ENCODE results near the gene COQ8B. TPM values are rescaled to one million over a fixed set of nuclear protein-coding genes. Genes with fewer than 3 reads are reported as not detected.
A peak's percentile ranks its signal among the peaks of the same experiment; 100 is the strongest.

COQ8B gene
- polyA plus RNA-seq, 10 donors, result 15.8 to 22.0 (median 19.0) TPM

DNA sequence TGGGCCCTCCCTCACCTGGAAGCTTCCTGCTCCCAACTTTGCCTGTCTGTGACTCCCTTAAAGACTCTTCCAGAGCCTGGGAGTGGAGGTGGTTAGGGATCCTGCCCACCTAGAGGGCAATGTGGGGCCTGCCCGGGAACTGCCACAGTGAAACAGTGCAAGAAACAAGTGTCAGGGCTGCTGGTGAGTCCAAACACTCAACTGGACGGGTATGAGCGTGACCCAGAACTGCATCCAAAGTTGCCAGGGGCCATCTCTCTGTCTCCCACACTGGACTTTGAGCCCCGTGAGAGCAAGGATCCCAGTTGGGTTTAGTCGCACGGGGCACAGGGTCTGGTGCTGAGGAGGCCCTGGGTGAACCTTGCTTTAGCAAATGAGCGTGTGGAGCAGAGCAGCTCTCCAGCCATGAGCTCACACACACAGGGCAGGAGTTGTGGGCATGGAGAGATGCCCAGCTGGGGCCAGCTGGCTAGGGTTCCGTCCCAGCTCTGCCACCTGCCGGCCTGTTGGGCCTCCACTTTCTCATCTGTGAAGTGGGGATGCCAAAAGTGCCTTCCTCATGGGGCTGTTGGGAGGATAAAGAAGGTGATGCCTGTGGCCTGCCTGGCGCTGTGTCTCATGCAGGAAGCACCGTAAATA, 23.4 kb downstream of the COQ8B start:
- DNase-seq, result no peak

DNA sequence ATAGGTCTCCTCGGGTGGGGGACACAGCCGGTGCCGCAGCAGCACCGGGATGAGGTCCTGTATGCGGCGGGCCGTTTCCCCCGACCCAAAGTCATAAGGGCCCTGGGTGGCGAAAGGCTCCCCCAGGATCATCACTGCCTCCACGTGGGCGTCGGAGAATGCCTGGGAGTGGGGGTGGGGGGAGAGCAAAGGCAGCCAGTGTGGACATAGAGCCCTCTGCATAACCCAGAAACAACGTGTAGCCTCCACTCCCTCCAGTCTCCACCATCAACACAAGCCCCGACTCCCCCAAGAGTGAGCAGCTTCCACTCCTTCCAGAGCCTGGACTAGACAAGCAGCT, 24.5 kb downstream of the COQ8B start:
- DNase-seq, result no peak

DNA sequence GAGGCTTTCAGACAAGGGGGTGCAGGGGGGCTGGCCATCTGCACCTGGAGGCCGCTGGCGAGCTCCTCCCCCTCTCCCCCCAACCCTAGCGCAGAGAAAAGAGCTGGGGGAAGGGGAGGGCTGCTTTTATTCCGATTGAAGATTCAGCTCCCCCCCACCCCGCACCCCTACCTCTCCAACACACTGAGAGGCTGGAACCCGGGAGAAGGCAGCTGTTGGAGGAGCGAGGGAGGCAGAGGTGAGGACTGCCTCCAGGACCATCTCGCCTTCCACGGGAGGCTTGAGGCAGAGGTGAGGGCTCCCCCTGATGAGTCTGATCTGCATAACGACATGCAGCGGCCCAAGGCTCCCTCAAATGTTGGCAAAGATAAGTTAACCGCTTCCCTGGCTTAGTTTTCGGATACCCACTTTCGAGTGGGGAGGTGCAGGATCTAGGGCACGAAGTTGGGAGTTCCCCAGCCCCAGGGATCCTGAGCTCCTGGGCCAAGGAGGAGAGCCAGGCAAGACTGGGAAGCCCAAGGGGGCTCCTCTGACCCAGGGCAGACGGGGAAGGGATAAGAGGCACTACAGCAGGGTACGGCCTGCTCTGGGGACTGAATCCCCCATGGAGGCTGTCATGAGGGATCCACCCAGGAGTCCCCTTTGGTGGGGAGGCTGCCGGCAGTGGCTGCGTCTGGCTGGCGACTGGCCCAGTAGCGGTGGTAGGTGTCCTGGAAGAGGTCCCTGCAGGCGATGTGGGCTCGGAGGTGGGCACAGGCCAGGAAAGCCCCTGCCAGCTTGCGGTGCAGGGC, 25.1 kb downstream of the COQ8B start:
- peak in 1 of 3 donors; percentile 34 for DNase-seq

DNA sequence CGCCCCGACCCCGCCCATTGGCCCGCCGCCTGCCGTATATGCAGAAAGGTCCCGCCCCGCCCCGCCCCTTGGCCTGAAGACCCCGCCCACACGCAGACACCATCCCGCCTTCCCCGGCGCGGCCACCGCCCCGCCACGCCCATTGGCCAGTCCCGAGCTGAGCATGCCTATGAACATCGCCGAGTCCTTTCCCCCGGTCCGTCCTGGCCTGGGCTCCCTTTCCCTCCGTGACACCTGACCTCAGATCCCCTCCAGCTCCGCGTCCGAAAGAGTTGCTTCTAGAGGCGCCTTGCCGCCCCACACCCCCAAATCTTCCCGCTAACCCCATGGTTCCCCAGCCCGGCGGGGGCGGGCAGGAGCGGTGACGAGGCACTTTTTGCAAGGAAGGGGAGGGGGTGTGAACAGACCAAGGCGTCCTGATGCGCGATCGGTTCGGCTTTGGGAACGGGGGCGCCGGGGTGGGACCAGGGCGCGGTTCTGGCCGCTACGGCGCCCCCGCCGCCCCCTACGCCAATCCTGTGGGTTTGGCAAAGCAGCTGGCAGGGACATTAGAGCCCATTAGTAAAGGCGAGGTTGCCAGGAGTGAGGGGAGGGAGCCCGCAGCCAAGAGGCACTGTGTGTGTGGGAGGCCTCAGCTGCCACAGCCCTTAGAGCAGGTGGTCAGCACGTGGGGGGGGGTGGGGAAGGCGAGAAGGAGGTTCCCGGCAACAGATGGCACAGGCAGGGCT, 25.8 kb downstream of the COQ8B start:
- DNase-seq, result peak; percentile 81 to 98 (median 93)

DNA sequence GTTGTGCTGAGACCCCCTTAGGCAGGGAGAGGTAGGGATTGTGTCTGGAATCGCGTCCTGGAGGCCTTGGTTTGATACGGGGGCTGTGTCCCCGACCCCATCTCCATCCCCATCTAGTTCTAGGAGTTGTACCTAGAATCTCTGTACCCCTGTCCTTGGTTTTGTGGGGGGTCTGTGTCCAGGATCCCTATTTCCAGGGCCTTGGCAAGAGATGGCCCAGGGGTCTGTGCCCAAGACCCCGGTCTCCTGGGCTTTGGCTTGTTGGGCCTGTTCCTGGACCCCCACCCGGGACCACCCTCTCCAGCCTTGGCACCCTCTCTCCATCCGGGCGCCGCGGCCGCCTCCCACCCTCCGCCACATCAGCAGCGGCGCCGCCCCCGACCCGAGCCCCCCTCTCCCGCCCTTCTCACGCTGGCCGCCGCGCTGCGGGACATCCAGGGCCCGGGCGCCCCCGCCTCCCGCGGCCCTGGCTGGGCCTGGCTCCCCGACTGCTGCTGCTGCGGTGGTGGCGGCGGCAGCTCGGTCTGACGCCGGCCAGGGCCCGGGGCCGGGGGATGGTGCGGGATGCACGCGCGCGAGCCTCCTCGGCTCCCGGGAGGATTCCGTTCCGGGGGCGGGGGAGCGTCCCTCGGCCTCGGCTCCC, 26.5 kb downstream of the COQ8B start, which contains the start of gene NUMBL:
Gene NUMBL (minus strand): TSS at position 602 of the 643 bp plus-strand sequence. CDS start 168 bp downstream, at position 434.
- DNase-seq, result peak in 1 of 3 donors; percentile 94

DNA sequence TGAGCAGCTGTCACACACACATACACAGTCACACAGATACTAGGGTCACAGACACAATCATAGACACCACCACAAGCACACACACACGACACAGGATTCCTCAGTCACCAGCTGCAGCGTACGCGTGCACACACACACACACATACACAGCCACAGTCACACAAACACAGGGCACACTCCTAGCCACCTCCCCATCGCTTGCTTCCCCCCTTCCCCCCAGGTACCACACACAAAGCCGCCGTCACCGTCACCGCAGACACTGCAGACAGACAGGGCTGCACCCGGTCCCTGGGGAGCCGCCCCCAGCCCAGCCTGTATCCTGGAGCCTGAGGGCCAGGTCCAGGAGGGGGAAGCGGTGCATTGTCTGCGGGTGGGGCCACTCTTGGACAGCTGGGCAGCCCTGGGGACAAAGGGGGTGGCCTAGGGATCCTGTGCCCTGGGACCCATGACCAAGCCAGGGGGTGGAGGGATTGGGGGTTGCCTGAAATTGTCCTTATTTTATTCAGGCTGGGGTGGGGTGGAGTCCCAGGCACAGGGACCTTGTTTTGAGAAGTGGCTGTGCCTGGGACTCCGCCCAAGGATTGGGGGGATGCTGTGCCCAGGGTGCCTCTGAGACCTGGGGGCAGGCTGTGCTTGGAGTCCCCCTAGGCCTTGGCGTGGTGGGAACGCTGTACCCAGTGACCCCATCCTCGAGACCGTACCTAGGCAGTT, 27.2 kb downstream of the COQ8B start:
- peak in 1 of 3 donors; percentile 62 for DNase-seq

DNA sequence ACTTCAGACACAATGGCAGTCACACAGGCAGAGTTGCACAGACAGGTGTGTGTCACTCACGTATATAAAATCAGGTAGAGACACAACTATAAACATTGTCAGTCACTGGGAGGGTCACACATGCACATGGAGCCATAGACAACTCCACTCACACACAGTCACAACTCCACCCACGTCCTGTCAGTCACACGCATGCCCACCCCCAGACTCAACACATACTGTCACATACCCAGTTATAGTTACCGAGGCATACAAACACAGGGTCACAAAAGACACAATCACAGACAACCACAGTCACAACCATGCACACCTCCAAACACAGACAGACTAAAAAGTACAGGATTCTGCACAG, 27.7 kb downstream of the COQ8B start:
- DNase-seq, result no peak

DNA sequence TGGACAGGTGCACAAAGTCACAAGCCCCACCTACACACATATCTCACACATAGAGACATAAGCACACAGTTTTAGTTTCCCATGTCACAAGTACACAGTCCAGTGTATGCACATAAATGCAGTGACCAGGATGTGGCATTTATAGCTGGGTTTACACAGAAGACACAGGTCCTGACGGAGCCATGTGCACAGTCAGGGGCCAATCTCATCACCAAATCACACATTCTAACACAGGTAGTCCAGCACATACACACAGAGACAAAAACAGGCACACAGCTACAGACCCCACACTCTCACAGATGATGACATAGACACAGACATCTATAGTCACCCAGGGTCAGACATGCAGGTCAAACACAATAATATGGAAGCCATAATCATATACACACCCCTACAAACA, 28.4 kb downstream of the COQ8B start:
- DNase-seq, result peak in 1 of 3 donors; percentile 46

DNA sequence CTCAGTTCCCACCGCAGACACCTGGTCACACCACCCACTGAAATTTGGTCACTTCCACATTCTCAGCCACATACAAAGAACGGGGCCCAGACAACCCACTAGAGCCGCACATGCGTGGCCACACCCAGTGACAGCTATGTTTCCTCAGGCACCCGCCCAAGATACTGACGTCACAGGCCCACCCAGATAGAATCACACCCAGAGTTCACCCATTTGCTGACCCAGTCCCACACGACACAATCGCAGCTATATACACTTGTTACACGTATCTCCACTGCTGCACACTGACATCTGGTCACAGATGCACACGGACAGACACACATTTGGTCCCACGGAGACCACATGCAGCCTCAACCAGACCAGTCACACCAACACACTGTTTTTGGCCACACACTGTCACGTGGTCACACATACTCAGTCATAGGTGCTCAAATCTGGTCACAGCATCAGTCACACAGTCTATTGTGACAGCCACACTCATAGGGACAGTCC, 29.1 kb downstream of the COQ8B start:
- peak; percentile 66 to 90 (median 88) for DNase-seq

DNA sequence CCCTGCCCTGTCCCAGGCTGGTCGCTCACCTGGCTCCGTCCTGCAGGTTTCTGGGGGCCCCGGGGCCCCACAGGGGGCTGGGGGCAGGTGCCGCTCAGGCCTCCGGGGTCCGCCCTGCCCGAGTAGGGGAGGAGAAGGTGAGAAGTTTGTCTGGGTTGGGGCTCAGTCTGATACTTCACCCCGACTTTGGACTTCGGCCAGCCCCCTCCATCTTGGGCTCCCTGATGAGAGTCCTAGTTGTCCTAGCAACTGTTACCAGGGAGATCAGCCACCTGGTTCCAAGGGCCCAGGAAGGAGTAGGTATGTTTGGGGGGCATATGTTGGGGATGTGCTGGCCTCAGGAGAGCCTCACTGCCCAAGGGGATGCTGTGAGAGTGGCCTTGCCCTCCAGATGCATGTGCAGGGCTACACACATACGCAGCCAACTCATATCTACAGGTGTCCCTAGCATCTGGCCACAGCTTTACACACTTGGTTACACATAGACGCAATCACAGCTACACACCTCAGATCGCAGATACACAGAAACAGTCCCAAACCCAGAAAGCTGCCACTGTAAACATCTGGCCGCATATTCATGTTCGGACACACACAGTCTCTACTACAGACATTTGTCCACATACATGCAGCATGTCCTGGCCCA, 29.7 kb downstream of the COQ8B start:
- DNase-seq, result peak in 1 of 3 donors; percentile 18

DNA sequence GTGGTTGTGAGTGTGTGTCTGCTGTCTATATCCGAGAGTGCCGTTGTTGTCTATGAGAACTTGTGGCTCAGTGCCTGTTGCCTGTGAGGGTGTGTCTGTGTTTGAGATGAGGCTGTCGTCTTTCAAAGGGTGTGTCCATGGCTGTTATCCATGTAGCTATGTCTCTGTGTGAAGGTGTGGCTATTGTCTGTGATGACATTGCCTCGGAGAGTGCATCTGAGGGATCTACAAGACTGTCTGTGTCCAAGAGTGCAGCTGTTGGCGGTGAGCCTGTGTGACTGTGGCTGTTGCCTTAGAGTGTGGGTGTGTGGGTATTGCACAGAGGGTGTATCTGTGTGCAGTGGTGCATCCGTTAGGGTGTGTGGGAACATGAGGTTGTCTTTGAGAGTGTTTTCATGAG, 31.1 kb downstream of the COQ8B start:
- peak in 1 of 3 donors; percentile 46 for DNase-seq

DNA sequence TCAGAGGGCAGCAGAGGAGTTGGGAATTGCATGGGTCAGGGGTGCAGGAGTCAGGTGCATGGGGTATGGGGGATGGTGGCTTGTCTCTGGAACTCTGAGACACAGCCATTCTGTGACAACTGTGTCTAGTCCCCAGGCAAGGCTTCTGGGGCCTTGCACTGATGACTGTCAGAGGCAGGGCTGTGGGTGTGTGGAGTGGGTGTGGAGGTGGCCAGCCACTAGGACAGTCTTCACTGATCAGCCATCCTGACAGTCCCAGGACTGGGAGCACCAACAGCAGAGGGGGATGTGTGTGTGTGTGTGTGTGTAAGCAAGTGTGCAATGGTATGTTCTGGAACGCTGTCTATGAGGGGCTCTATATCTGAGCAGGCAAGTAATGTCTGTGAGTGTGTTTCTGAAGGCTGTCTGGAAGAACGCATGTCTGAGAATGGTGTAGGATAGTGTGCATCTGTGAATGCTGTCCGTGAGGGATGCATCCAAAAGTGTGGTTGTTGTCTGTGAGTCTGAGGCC, 31.6 kb downstream of the COQ8B start:
- DNase-seq, result no peak

DNA sequence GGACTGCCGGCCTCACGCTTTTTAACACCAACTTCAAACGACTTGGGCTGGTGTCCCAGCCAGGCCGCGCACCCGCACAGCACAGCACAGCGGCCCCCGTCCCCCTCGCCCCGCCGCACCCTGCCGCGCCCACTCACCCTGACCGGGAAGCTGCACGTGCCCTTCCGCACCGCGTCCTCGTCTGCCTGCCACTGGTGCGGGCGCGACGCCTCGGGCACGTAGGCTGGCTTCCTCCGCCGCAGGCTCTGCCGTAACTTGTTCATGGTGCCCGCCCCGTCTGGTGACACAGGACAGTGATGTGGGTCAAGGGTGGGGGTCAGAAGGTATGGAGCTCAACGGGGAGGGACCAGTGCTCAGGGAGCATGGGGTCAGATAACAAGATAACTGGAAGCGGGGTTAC, 32.4 kb downstream of the COQ8B start:
- DNase-seq, result no peak

DNA sequence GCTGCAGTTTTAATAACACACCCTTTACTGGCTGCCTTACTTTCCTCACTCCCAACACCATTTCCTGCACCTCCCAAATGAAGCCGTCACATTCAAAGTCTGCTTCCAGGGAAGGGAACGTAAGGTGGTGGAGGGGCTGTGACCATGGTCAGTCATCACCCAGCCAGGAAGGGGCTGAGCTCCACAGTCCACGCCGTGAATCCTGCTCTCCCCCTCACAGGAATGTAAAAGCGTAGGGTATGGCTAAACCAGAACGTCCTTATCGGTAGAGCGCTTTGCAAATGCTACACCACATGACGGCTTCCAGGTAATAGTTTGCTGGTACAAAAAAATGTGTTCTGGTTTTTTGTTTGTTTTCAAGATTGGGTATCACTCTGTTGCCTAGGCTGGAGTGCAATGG, 33.2 kb downstream of the COQ8B start:
- DNase-seq, result no peak

DNA sequence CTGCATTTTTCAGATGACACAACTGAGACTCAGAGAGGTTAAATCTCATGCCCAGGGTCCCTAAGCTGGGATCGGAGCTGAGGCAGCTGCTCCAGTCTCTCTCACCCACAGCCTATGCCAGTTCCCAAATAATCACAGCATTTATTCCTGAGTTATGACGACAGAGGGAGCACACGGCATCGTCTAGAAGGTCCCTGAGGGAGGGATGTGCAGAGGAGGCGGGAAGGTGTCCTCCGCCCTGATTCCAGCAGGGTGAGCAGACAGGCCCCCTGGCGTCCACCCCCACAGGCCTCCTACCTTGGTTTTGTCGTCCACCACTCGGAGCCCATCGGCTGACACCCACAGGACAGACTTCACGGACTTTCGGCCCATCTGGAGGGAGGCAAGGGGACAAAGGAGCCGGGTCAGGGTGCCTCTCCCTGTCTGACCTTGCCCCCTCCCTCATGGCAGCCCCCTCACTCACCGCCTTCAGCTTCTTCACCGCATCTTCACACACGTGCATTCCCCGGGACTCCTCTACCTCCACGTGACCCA, 34.2 kb downstream of the COQ8B start:
- DNase-seq, result no peak

DNA sequence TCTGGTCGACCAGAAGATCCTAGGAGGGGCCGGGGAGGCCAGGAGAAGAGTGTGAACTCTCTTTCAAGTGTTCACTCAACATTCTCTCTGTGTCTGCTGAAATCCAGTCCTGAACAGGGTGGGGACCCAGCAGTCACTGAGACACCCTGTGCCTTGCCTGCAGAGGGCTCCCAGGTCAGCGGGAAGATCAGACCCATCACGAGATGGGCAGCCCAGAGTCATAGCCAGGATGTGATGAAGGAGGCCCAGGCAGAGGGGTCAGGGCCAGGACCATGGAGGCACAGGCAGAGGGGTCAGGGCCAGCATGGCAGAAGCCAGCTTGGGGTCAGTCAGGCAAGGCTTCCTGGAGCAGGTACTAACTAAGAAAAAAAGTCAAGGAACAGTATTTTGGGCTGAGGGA, 35.6 kb downstream of the COQ8B start:
- DNase-seq, result no peak

DNA sequence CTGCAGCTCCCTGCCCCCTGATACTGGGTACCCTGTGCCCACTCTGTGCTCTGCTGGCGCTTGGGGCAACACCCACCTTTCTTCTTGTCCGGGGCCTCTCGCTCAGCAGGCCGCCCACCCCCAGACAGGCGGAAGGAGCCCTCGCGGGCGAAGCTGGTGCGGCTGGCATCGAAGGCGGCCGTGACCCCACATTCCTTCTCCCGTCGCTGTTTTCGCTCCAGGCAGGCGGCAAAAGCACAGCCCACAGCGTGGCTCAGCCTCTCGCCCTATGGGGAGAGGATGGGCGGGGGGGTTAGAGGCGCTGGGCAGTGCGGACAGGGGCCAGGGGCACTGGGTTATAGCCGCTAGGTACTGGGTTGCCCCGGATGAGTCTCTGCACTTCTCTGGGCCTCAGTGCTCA, 39.5 kb downstream of the COQ8B start:
- no peak for DNase-seq

DNA sequence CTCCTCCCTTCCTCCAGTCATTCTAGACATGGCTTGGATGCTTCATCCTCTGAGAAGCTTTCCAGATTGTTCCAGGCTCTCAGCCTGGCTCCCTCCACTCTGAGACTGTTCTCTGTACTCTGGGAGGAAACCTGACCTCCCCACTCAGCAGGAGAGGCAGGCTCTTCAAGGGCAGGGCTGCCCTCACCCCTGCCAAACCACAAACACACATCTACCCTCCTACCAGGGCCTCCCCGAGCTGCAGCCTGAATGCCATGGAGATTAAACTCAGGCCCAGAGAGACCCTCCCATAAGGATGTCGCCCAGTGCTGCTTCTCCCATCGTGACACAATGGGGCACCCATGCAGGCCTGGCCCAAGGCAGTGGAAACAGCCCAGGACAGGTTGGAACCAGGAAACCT, 42.4 kb downstream of the COQ8B start:
- DNase-seq, result no peak

DNA sequence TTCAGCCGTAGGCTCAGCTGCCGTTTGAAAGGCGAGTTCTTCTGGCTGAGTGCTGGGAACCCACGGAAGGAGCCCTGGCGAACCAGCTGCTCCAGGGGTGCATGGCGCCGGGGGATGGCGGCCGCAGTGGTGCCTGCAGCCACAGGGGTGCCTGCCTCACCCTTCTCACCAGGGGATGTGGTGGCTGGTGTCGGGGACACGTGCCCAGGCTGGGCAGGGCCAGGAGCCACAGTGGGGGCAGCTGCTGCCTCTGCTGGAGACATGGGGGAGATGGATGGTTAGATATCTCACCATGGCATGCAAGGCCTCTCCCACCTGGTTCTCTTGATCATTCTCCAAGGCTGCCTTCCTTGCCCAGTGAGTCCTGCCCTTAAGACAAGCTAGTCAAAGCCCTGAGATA, 43.3 kb downstream of the COQ8B start:
- DNase-seq, result no peak

DNA sequence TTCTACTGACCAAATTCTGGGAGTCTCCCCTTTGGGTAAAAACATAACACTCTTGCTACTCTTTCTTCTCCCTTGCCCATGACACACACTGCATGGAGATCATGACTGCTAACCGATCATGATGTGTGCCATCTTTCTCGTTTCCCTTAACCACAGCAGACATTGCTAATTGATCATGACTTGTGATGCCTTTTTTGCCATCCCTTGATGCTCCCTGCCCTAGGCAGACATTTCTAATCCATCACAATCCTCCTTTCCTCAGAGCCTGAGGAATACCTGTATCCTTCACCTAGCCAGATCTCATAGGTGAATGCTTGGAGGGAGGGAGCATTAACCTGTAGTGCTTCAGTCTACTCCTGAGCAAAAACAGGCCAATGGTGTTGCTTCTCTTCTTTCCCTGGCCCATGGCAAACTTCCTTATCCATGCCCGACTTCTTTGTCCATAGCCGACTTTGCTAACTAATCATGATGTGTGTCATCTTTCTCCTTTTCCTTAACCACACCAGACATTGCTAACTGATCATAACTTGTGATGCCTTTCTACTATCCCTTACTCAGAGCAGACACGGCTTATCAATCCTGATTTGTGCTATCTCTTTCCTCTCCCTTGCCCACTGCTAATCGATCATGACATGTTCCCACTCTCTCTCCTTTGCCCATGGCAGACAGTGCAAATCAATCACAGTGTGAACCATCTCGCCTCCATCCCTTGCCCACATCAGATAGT, 44.0 kb downstream of the COQ8B start:
- DNase-seq, result no peak

Data from muscle of back (tissue), 11 donors.